OCI-LY3 (cell line): ENCODE measurements around the gene ATP10B.

Experiments
- EZH2phosphoT487 ChIP-seq: fragments of 200-600 bp; shearing (Covaris generic); IDR thresholded peaks from 2 replicates; pipeline ENCODE4 v1.6.1; 2018; ENCODE audit warnings: antibody characterized with exemption, mixed run types, low read depth
- TF ChIP-seq, protein P1 (sequence below): fragments of 200-600, 300-600 bp; sonication (generic); IDR thresholded peaks from 2 replicates; pipeline ENCODE4 v1.5.1; 2014; ENCODE audit warnings: antibody characterized with exemption, low read length, low read depth

DNA sequence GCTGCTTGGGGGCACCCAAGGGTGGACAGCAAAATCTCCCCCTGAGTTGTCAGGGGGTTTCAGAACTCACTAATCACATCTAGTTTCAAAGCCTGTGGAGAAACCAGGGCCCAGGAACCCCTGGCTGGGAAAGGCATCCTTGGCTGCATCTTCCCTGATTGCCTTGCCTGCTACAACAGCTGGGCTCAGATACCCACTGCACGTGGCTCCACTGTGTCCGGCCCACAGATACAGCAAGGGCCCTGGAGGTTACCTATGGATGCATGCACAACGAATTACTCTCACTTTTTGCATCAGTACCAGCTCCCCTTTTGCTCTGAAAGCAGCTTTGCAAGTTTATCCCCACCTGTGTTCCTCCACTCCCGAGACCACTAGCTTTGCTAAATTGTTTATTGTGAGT lies 55.0 kb downstream of the ATP10B start:
- TF ChIP-seq, protein P1, sequence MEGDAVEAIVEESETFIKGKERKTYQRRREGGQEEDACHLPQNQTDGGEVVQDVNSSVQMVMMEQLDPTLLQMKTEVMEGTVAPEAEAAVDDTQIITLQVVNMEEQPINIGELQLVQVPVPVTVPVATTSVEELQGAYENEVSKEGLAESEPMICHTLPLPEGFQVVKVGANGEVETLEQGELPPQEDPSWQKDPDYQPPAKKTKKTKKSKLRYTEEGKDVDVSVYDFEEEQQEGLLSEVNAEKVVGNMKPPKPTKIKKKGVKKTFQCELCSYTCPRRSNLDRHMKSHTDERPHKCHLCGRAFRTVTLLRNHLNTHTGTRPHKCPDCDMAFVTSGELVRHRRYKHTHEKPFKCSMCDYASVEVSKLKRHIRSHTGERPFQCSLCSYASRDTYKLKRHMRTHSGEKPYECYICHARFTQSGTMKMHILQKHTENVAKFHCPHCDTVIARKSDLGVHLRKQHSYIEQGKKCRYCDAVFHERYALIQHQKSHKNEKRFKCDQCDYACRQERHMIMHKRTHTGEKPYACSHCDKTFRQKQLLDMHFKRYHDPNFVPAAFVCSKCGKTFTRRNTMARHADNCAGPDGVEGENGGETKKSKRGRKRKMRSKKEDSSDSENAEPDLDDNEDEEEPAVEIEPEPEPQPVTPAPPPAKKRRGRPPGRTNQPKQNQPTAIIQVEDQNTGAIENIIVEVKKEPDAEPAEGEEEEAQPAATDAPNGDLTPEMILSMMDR = no peak
- TF ChIP-seq EZH2phosphoT487 = no peak
